ENCODE measurements around the gene HSDL1. TPM values are rescaled to one million over a fixed set of nuclear protein-coding genes. Genes with fewer than 3 reads are reported as not detected.
A peak's percentile ranks its signal among the peaks of the same experiment; 100 is the strongest.

The HSDL1 gene
- total and polyA plus RNA-seq, 2 of the 4 experiments (the other 2 are of a cell fraction): 11.6 to 18.3 TPM

DNA sequence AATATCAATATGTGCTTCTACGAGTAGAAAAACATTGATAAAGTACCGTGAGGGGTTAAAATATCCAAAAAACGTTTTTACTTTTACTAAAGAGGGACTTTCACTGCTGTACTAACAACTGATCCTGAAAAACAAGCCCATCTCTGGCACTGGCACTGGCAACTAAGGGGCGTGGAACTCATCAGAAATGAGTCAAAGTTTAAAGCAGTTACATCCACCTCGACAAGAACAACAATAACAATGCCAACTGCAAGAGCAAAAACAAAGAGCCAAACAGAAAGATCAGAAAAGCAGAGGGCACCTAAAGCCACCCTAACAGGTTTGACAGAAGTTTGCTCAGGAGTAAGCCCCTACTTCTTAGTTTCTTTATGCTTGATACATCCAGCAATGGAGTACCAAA is 41.3 kb downstream of the HSDL1 start:
- Histone ChIP-seq H2AK5ac (ENCODE audit: low read depth, low read length) (no peak overlapping the region), H3K4me2 (ENCODE audit: low read depth, low read length) (no peak overlapping the region), H2BK20ac (ENCODE audit: low read depth, low read length) (no peak overlapping the region), H3K23ac (ENCODE audit: low read depth, low read length) (no peak overlapping the region), H3K79me1 (ENCODE audit: low read depth in 1 of 2, low read length in 2 of 2) (peaks cover 27 to 84% of the 10 kb centered on the region in 2 experiments), H2AK9ac (replicated peaks; ENCODE audit: low read depth, low read length, poor library complexity) (no peak overlapping the region), H4K8ac (ENCODE audit: low read depth in 2 of 2, low read length in 2 of 2) (no peak overlapping the region), H3K9me3 (ENCODE audit: control insufficient read depth, insufficient read depth, low read length) (no peaks in the 10 kb centered on the region), H3K36me3 (ENCODE audit: control insufficient read depth, insufficient read depth, low read length) (peaks cover 11% of the 10 kb centered on the region), H3K14ac (replicated peaks; ENCODE audit: low read depth, low read length) (no peak overlapping the region), H4K91ac (ENCODE audit: insufficient read depth, low read depth, low read length) (no peak overlapping the region), H2AFZ (replicated peaks; ENCODE audit: low read length, poor library complexity) (no peak overlapping the region), H4K5ac (ENCODE audit: low read depth, low read length) (no peak overlapping the region), H3K18ac (ENCODE audit: low read depth, low read length) (no peak overlapping the region), H3K4me1 (ENCODE audit: control insufficient read depth, insufficient read depth, low read length) (peaks cover 7% of the 10 kb centered on the region), H3K4ac (ENCODE audit: low read depth, low read length) (no peak overlapping the region), H2BK120ac (ENCODE audit: low read depth, low read length) (no peak overlapping the region), H3K4me3 (ENCODE audit: insufficient read depth, low read depth, low read length) (no peak overlapping the region), H3K9ac (ENCODE audit: low read depth, low read length) (no peak overlapping the region), H3K9me1 (ENCODE audit: insufficient read depth, low read length) (peaks cover 14% of the 10 kb centered on the region), H2BK5ac (ENCODE audit: low read depth, low read length, poor library complexity, severe bottlenecking) (no peak overlapping the region), H3K56ac (ENCODE audit: extremely low read depth, insufficient read depth, low read length) (no peak overlapping the region), H4K20me1 (ENCODE audit: insufficient read depth, low read length) (peaks cover 77% of the 10 kb centered on the region), H3K27ac (ENCODE audit: insufficient read depth, low read length) (no peak overlapping the region), H3K27me3 (ENCODE audit: control insufficient read depth, insufficient read depth, low read length) (no peaks in the 10 kb centered on the region), H2BK15ac (ENCODE audit: low read depth, low read length) (no peak overlapping the region)
- ChIA-PET POLR2A (ENCODE audit: unreplicated experiment) (no interaction called here), CTCF (no interaction called here)
- dilution Hi-C loops (cut with HindIII; ENCODE audit: low sequenced_read_pairs, unreplicated experiment) (no loop called here), in situ Hi-C loops (cut with MboI; ENCODE audit: low sequenced_read_pairs) (no loop called here), intact Hi-C loops (cut with micrococcal nuclease) (no loop called here)
- no CpG with 5 or more reads among the region's 5 CpGs for WGBS, 2 experiments (ENCODE audit: extremely low coverage in 2 of 2, insufficient read length in 1 of 2)
- TF ChIP-seq MAFK (IDR thresholded peaks at IDR 0.05; ENCODE audit: low read depth, low read length): no peak
- no peak for TF ChIP-seq MAZ (IDR thresholded peaks at IDR 0.05; ENCODE audit: borderline replicate concordance, low read depth, low read length)
- TF ChIP-seq CHD1 (IDR thresholded peaks at IDR 0.05; ENCODE audit: low read depth, low read length): no peak
- no peak for TF ChIP-seq FOS (IDR thresholded peaks at IDR 0.05; ENCODE audit: low read depth, low read length)
- TF ChIP-seq ELK1 (IDR thresholded peaks at IDR 0.05; ENCODE audit: borderline replicate concordance, low read depth, low read length): no peak
- TF ChIP-seq BHLHE40 (IDR thresholded peaks at IDR 0.05; ENCODE audit: low read depth, low read length): no peak
- TF ChIP-seq RCOR1 (IDR thresholded peaks at IDR 0.05; ENCODE audit: insufficient replicate concordance, low read length): no peak
- TF ChIP-seq MXI1 (IDR thresholded peaks at IDR 0.05; ENCODE audit: borderline replicate concordance, low read depth, low read length): no peak
- TF ChIP-seq USF2 (IDR thresholded peaks at IDR 0.05; ENCODE audit: low read depth, low read length): no peak
- TF ChIP-seq NFE2L2 (IDR thresholded peaks at IDR 0.05; ENCODE audit: low read depth, low read length): no peak
- no peak for TF ChIP-seq RFX5 (IDR thresholded peaks at IDR 0.05; ENCODE audit: low read depth, low read length)
- no peak for TF ChIP-seq CTCF (conservative IDR thresholded peaks at IDR 0.05; ENCODE audit: low read depth, low read length)
- TF ChIP-seq POLR2A (IDR thresholded peaks at IDR 0.05; ENCODE audit: low read depth, low read length): no peak
- no peak for TF ChIP-seq RAD21 (IDR thresholded peaks at IDR 0.05; ENCODE audit: low read length)
- no TSS peak for BruUV-seq (replicated peaks)
- ATAC-seq (ENCODE audit: low read depth): 0 out of 2 replicates have a peak, but pooled peaks have one; percentile 9
- no peak for DNase-seq
